GM21526 (cell line): ENCODE results near the gene DRD3.

Experiments
- ATAC-seq: cut with Tn5 transposase; IDR thresholded peaks from one replicate; pipeline ENCODE4 v1.9.1; 2021; ENCODE audit warnings: moderate library complexity; ENCODE audit not compliant: unreplicated experiment, low FRiP score

Gene DRD3

DNA sequence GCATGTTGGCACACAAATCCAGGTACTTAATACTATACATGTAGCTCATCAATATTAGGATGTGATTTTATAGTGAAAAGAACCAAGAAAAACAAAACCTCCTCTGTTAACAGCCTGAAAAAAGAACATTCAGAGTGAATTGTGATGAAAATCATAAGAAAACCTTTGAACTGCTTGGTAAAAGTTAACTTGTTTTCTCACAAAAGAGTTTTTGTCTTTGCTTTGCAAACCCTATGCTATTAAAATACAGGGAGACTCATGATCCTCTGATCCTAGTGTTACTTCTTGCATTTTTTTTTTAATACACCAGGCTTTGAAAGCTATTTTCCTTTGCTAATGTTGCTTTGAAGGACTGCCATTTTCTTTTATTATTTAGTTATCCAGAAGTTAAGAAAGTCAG is 98.7 kb downstream of the DRD3 start:
- no peak for ATAC-seq

DNA sequence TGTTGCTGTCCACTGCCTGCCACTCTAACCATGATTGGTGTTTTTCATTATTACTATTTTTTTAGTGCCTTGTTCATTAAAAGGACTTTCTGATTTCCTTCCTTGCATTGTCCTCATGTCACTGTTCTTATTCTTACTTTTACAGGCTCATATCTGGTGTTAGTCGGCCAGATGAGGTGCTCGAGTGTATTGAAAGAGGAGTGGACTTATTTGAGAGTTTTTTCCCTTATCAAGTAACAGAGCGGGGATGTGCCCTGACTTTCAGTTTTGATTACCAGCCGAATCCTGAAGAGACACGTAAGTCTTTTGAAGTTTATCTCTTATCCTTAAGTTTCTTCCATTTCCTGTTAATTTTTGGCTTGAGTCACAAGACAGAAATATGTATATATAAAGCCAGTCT is 99.1 kb downstream of the DRD3 start:
- ATAC-seq: no peak

DNA sequence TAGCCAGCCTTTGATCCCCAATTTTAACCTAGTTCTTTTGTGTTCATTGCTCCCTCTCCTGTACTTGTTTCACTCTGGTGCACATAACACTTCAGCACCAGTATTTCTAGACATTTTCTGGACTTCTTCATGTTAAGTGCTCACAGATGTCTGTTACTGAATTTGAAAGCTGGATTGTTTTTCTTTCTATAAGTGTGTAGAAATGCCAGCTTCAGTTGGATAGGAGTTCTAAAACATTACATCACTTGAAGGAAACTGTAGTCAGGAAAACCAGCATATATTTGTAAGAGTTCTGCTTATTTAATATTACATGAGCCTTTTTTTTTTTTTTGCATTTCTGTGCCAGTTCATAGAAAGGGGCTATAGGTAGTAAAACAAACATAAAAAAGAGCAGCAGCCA is 100.7 kb downstream of the DRD3 start:
- ATAC-seq: no peak
